ENCODE data around the gene EFCAB6.

The EFCAB6 gene

DNA sequence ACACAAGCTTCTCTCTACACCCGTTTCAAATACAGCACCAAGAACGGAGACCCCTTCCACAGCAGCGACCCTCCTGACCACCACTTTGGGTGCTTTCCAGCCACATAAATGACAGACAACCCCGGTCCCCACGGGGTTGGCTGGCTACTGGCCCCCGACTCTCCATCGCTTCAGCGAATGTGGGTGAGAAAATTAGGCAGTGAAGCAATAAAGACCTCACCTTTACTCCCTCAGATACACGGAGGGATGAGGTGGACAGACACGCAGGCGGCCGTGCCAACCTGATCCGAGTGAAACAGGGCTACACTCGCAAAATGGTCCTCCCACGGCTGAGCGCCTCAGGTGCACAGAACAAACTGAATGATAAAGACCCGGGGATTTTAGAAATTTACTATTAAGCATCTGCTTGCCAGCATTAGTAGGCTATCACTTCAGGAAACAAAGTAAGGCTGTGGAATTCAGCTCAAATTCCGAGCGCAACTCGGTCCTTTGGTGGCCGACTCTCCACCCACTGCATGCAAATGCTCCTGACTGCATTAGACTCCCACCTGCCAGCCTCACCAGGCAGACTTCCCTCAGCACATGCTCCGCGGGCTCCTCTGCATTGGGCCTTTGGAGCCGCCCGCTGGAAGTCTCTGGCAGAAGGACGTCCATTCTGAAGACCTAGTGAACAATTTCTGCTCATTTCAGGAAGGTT, 12.8 kb upstream of the EFCAB6 start:
- TF ChIP-seq CTCF (IDR thresholded peaks at IDR 0.05; ENCODE audit: insufficient read depth, missing control alignments): no peak
- no peak for DNase-seq (ENCODE audit: insufficient read length, low spot score)
- FAIRE-seq: no peak

DNA sequence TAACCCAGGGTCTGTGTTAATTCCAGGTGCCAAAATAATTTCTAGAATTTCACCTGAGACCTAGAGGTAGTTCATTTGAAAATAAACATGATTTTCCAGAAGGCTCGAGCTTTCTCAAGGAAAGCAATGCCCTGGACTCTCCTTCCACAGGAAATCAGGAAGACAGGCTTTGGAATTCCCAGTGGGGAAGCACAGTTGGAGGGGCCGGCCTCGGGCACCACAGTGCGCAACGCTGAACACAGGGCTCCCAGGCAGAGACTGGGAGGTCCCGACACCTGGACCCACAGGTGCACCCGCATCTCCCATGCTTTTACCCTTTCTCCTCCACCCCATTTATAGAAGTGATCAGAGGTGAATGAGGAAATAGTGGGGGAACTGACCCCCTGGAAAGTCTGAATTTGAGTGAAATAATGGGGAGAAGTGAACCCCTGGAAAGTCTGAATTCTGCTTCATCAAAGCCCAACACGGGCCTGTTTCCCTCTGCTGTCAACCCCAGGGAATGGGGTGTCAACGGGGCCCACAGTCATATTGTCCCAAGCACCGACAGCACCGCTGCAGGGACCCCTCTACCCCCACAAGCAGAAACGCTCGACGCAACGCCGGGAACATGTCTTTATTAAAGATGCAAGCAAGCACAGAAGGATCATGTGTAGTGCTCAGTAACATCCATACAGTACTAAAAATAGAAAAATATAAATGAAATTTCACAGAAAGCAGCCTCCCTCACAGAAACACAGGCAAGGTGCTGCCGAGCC, 12.0 kb upstream of the EFCAB6 start:
- no peak for DNase-seq (ENCODE audit: insufficient read length, low spot score)
- no peak for FAIRE-seq
- TF ChIP-seq CTCF (IDR thresholded peaks at IDR 0.05; ENCODE audit: insufficient read depth, missing control alignments): no peak

GRCh38 chr22:43823353-43823908, 11.3 kb upstream of the EFCAB6 start:
- no peak for DNase-seq (ENCODE audit: insufficient read length, low spot score)
- TF ChIP-seq CTCF (IDR thresholded peaks at IDR 0.05; ENCODE audit: insufficient read depth, missing control alignments): no peak
- FAIRE-seq: no peak

DNA sequence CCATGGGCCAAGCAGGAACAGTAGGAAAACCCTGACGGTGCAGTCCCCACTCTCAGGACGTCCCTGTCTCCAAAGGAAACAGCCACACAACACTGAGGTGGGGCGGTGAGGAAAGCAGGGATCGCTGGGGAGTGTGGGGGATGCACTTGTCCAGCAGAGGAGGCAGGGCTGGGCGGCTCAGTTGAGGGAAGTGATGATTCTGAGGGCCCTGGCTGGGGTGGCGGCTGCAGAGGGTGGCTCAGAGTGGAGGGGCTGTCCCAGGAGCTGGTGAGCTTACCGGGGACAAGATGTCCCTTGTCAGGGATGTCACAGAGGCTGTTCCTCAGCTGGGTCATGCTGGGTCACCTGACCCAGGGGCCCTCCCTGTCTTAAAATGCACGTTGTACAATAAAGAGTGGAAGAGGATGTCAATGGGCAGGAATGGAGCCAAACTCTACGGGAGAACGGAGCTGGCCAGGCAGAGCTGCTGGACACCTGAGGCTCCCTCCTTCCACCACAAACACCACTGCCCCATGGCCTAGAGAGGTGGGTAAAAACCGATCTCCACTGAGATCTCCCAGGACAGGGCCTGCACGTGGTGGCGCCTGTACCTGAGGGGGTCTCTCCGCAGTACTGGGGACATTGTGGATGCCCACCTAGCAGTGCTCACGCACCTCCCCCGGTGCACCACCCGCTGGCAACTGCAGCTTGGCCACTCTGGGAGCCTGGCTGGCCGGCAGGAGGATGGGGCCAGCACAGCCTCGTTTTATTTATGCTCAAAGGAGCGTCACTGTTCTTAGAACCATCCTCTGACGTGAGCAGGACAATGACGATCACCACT, 9.7 kb upstream of the EFCAB6 start:
- DNase-seq (ENCODE audit: insufficient read length, low spot score) (no peak), FAIRE-seq (no peak)
- no peak for TF ChIP-seq CTCF (IDR thresholded peaks at IDR 0.05; ENCODE audit: insufficient read depth, missing control alignments)

DNA sequence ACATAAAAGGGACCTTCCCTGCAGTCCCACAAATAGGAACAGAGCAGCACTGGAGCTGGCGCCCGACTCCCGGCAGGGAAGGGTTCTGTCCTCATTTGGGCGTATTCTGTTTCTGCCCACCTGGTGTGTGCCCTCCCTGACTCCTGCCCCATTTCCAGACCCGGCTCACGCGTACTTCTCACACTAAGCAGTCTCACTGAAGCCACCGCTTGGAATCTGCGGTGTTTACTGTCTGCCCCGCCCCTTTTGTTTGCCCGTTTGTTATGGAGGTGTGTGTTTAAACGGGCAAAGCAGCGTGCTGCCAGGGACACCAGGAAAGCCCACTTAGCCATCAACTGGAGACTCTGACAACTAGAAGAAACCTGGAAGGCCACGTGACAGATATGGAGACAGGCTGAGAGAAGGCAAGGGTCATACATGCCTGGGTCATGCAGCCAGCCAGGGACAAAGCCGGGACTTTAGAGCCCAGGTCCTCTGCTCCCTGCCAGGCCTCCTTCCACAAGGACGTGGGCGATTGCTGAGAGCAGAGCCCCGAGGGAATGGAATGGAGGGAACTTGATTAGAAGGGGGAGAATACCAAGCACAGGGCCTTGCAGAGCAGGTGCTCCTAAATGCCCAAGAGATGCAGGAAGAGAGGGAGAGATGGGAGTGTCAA, 8.7 kb upstream of the EFCAB6 start:
- TF ChIP-seq CTCF (IDR thresholded peaks at IDR 0.05; ENCODE audit: insufficient read depth, missing control alignments): no peak
- FAIRE-seq (no peak), DNase-seq (ENCODE audit: insufficient read length, low spot score) (no peak)

GRCh38 chr22:43819931-43820640, 8.0 kb upstream of the EFCAB6 start:
- DNase-seq (ENCODE audit: insufficient read length, low spot score) (no peak), FAIRE-seq (no peak)
- no peak for TF ChIP-seq CTCF (IDR thresholded peaks at IDR 0.05; ENCODE audit: insufficient read depth, missing control alignments)
